GM21737 (cell line): ENCODE measurements around the gene SON.
A peak's percentile ranks its signal among the peaks of the same experiment; 100 is the strongest.

Experiments used
- ATAC-seq: cut with Tn5 transposase; IDR thresholded peaks from one replicate; pipeline ENCODE4 v1.9.1; 2021; ENCODE audit warnings: mild to moderate bottlenecking, moderate library complexity; ENCODE audit not compliant: unreplicated experiment

Gene SON

DNA sequence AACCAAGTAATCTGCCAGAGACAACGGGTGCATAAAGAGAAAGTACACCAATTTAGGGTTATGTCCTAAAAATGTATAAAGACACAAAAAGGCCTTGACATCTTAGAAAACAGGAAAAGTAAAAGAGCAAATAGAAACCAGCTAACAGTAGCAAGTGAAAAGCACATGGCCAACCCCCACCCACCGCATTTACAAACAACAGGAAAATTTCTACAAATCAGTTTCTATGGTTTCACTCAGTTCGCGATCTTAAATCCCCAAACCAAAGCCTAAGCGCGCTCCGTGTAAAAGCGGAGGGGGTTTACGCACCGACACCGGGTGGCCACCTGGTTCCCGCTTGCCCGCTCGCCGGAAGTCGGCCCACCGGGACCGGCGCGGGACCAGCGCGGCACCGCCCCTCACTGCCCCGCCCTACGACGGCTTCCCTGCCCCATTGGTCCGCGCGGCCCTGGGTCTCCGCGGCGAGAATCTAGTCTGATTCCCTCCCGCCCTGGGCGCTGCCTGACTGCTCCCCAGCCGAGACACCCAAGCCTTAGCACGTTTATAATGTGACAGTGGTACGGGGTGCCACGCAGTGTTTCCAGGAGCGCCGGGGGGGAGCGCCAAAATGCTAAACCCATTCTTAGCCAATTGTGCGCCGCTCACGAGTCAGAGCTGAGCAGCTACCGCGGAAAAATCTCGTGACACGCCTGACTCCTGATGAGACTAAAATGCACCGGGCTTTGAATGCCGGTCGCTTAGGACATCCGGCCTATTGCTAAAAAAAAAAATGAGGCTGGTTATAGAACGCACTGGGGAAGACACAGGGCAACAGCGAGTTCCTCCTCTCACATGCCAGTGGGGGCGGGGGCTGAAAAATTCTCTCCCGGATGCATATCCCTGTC lies 840 bp upstream of the SON start, which contains the start of gene GART:
Gene GART (minus strand): TSS at position 362 of the 884 bp plus-strand sequence. CDS start 2,802 bp downstream, outside the sequence.
- ATAC-seq = peak; percentile 63

DNA sequence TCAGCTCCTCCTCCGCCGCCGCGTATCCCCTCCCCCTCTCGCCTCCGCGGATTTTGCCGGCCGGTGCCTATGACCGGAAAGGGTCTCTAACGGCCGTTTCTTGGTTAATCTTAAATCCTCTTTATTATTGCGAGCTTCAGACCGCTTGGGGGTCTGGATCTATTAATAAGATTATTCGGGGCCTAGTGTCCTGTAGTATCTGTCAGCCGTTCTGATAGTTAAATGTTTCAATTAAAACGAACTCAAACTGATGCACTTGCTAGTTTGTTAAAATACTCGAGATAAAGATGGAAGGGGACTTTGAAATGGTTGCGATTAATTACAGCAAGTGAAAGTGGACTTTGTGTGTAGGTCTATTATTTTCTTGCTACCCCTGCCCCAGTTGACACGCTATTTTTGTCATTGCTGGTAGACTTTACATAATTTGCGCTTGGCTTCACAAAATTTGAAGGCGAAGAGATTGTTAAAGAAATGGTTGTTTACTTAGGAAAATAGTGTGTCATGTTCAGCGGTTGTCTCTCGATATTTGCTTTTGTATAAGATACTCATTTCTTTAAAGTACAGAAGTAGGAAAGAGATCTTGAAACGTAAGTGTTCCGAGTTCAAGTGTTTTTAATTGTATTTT lies 779 bp downstream of the SON start:
- ATAC-seq = peak; percentile 16

DNA sequence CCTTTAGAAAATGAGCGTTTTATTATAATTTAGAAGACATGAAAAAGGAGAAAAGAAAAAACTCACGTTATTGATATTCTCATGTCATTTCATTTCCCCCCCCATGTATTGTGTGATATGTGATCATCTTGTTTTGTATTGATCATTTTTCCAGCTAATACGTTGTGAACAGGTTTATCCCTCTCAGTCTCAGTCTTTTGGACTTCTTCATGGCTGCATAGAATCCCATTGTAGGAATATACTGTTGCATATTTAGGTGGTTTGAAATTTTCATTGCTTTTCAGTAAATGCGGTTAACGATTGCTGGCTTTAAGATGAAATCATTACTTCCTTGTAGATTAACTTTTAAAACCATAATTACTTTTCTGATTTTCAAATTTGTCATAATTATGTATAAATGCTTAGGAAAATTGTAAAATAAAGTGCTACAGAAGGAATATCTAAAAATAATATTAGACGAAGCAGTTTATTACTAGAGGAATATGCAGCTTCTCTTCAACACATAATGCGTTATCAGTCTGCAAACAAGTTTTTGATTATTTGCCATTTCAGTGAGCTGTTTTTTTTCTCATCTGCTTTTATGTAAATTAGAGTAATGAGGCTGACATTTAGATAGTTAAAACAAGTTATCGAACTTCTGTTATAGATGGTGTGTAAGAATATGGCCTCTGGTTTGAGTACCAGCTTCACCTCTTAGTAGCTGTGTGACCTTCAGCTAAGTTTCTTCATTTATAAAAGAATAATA lies 1.8 kb downstream of the SON start:
- ATAC-seq = no peak

DNA sequence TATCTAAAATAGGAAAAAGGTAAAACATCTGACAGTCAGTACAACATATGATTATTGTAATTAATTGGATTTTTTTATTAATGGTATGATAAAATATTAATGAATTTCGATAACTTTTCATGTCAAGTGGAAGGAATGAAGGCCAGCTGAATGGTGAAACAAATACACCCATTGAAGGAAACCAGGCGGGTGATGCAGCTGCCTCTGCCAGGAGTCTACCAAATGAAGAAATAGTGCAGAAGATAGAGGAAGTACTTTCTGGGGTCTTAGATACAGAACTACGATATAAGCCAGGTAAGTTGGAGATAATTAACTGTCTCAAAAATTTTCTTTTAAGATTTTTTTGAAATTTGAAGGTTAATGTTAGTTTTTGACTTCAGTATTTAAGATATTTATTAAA lies 3.2 kb downstream of the SON start:
- ATAC-seq = no peak

DNA sequence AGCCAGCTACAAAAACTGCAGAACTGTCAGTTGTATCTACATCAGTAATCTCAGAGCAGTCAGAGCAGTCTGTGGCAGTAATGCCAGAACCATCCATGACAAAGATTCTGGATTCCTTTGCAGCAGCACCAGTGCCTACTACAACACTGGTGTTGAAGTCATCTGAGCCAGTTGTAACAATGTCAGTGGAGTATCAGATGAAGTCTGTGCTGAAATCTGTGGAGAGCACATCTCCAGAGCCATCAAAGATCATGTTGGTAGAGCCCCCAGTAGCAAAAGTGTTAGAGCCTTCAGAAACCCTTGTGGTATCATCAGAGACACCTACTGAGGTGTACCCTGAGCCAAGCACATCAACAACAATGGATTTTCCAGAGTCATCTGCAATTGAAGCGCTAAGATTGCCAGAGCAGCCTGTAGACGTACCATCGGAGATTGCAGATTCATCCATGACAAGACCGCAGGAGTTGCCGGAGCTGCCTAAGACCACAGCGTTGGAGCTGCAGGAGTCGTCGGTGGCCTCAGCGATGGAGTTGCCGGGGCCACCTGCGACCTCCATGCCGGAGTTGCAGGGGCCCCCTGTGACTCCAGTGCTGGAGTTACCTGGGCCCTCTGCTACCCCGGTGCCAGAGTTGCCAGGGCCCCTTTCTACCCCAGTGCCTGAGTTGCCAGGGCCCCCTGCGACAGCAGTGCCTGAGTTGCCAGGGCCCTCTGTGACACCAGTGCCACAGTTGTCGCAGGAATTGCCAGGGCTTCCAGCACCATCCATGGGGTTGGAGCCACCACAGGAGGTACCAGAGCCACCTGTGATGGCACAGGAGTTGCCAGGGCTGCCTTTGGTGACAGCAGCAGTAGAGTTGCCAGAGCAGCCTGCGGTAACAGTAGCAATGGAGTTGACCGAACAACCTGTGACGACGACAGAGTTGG lies 7.3 kb downstream of the SON start:
- no peak for ATAC-seq

DNA sequence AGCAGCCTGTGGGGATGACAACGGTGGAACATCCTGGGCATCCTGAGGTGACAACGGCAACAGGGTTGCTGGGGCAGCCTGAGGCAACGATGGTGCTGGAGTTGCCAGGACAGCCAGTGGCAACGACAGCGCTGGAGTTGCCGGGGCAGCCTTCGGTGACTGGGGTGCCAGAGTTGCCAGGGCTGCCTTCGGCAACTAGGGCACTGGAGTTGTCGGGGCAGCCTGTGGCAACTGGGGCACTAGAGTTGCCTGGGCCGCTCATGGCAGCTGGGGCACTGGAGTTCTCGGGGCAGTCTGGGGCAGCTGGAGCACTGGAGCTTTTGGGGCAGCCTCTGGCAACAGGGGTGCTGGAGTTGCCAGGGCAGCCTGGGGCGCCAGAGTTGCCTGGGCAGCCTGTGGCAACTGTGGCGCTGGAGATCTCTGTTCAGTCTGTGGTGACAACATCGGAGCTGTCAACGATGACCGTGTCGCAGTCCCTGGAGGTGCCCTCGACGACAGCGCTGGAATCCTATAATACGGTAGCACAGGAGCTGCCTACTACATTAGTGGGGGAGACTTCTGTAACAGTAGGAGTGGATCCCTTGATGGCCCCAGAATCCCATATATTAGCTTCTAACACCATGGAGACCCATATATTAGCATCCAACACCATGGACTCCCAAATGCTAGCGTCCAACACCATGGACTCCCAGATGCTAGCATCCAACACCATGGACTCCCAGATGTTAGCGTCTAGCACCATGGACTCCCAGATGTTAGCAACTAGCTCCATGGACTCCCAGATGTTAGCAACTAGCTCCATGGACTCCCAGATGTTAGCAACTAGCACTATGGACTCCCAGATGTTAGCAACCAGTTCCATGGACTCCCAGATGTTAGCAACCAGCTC lies 8.2 kb downstream of the SON start:
- no peak for ATAC-seq

DNA sequence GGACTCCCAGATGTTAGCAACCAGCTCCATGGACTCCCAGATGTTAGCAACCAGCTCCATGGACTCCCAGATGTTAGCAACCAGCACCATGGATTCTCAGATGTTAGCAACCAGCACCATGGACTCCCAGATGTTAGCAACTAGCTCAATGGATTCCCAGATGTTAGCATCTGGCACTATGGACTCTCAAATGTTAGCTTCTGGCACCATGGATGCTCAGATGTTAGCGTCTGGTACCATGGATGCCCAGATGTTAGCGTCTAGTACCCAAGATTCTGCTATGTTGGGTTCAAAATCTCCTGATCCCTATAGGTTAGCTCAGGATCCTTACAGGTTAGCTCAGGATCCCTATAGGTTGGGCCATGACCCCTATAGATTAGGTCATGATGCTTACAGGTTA lies 8.8 kb downstream of the SON start:
- no peak for ATAC-seq

DNA sequence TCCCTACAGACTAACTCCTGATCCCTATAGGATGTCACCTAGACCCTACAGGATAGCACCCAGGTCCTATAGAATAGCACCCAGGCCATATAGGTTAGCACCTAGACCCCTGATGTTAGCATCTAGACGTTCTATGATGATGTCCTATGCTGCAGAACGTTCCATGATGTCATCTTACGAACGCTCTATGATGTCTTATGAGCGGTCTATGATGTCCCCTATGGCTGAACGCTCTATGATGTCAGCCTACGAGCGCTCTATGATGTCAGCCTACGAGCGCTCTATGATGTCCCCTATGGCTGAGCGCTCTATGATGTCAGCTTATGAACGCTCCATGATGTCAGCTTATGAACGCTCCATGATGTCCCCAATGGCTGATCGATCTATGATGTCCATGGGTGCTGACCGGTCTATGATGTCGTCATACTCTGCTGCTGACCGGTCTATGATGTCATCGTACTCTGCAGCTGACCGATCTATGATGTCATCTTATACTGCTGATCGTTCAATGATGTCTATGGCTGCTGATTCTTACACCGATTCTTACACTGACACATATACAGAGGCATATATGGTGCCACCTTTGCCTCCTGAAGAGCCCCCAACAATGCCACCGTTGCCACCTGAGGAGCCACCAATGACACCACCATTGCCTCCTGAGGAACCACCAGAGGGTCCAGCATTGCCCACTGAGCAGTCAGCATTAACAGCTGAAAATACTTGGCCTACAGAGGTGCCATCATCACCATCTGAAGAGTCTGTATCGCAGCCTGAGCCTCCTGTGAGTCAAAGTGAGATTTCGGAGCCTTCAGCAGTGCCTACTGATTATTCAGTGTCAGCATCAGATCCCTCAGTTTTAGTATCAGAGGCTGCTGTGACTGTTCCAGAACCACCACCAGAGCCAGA lies 9.5 kb downstream of the SON start:
- ATAC-seq = no peak

DNA sequence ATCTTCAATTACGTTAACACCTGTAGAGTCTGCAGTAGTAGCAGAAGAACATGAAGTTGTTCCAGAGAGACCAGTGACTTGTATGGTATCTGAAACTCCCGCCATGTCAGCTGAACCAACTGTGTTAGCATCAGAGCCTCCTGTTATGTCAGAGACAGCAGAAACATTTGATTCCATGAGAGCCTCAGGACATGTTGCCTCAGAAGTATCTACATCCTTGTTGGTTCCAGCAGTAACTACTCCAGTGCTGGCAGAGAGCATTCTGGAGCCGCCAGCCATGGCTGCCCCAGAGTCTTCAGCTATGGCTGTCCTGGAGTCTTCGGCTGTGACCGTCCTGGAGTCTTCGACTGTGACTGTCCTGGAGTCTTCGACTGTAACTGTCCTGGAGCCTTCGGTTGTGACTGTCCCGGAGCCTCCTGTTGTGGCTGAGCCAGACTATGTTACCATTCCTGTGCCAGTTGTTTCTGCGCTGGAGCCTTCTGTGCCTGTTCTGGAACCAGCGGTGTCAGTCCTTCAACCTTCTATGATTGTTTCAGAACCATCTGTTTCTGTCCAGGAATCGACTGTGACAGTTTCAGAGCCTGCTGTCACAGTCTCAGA lies 10.3 kb downstream of the SON start:
- no peak for ATAC-seq

DNA sequence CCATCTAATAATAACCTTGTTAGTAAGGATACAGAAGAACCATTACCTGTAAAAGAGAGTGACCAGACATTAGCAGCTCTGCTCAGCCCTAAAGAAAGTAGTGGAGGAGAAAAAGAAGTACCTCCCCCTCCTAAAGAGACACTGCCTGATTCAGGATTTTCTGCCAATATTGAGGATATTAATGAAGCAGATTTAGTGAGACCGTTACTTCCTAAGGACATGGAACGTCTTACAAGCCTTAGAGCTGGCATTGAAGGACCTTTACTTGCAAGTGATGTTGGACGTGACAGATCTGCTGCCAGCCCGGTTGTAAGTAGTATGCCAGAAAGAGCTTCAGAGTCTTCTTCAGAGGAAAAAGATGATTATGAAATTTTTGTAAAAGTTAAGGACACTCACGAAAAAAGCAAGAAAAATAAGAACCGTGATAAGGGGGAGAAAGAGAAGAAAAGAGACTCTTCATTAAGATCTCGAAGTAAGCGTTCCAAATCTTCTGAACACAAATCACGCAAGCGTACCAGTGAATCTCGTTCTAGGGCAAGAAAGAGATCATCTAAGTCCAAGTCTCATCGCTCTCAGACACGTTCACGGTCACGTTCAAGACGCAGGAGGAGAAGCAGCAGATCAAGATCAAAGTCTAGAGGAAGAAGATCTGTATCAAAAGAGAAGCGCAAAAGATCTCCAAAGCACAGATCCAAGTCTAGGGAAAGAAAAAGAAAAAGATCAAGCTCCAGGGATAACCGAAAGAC lies 11.6 kb downstream of the SON start:
- ATAC-seq = no peak

DNA sequence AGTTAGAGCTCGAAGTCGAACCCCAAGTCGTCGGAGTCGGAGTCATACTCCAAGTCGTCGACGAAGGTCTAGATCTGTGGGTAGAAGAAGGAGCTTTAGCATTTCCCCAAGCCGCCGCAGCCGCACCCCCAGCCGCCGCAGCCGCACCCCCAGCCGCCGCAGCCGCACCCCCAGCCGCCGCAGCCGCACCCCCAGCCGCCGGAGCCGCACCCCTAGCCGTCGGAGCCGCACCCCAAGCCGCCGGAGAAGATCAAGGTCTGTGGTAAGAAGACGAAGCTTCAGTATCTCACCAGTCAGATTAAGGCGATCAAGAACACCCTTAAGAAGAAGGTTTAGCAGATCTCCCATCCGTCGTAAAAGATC lies 12.1 kb downstream of the SON start:
- ATAC-seq = no peak

DNA sequence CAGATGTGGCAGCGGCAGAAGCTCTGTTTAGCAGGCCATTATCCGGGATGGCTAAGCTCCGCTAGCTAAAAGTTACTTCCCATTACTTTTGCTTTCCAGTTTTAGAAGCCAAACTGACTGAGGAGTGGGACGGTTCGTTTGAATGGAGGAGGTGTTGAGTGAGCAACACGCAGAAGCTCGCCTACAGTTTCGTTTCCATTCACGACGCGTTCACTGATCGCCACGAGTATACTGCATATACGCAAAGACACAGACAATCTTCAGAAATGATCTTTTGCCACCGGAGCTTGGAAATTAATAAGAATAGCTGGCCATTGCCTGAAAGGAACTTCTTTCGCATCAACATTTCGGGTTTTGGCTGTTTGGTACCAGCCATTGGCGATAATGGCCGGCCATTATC lies 14.6 kb downstream of the SON start:
- ATAC-seq = no peak

DNA sequence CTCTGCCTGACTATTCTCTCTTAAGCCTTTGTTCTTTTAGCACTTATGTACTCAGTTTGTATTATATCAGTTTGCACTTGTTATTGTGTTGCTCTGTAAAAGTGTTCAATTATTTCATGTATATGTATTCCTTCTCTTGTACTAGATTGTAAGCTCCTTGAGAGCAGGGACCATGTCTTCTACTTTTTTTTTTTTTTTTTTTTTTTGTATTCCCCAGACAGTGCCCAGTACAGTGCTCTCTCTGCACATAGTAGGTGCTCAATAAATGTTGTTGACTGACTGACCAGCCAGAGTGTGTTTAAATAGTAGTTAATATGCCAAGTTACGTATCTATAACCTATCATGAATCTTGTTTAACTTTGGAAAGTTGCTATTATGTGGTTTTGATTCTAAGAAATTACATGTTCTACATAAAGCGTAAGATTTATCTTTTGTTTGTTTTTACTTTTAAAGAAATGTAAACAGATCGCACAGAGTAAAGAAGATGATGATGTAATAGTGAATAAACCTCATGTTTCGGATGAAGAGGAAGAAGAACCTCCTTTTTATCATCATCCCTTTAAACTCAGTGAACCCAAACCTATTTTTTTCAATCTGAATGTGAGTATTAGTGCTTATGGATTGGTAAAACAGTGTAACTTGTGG lies 16.1 kb downstream of the SON start:
- ATAC-seq = no peak

DNA sequence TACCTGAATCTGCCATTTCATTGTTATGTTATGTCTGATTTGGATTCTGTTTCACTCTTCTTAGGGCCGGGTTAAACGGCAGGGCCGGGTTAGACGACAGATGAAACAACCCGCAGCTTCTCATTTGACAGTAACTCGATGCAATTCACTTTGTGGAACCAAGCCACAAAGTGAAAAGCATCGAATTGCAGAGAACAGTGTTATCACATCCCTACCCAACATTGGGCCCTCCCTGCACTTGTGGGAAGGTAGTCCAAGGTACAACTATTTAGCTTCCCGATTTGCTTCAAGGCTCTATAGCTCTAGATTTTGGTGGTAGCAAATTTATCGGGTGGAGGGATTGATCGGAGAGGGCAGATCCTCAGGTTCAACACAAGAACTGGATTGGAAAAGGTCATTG lies 17.0 kb downstream of the SON start:
- no peak for ATAC-seq

DNA sequence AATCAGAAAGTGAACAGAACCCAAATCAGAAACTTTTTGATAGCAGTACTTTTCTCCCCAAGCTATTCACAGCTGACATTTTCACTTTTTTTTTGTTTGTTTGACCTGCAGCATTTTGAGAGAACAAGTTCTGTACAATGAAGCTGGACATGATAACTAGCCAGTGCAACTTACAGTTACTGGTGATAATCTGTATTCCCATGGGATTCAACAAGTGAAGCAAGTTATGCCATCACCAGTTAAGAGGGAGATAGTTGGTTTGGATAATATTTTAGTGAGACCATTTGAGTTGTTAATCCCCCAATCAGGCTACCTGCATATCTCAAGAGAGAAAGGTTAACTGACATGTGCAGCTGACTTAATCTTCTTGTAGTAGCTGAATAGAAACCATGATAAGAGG lies 18.1 kb downstream of the SON start:
- no peak for ATAC-seq

DNA sequence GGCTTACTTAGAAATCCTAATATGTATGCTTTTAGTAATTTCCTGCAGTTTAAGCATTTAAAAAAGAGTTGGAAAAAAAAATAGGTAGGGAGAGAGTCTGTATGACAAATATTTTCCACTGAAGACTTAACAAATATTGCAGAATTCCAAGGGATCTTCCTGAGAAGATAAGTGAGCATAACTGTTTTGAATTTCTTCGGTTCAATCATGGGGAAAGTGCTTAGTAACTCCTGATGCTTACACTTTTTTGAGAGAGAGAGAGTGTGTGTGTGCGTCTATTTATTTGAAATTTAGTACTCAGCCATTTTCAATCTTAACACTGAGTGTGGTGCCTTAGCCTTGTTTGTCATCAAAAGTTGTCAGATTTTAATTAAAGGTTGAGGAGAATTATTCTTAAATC lies 18.5 kb downstream of the SON start:
- ATAC-seq = no peak

DNA sequence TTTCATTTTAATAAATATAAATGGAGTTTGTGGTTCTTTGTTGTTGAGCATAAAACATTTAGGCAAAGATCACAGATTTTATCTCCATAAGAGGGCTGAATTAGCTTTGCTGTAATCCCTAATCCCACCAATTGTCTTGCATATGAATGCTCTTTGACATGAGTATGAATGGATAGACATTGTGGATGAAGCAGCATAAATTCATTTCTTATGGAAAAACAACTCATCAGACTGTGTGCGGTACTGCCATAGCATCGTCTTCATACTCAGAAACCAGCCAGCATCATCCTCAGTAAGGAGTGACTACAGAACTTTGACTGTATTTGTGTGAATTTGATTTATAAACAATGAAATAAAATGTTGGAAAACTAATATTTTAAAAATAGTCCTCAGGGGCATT lies 19.6 kb downstream of the SON start:
- ATAC-seq = no peak
